ENCODE measurements around the gene TOPBP1.

Gene TOPBP1

DNA sequence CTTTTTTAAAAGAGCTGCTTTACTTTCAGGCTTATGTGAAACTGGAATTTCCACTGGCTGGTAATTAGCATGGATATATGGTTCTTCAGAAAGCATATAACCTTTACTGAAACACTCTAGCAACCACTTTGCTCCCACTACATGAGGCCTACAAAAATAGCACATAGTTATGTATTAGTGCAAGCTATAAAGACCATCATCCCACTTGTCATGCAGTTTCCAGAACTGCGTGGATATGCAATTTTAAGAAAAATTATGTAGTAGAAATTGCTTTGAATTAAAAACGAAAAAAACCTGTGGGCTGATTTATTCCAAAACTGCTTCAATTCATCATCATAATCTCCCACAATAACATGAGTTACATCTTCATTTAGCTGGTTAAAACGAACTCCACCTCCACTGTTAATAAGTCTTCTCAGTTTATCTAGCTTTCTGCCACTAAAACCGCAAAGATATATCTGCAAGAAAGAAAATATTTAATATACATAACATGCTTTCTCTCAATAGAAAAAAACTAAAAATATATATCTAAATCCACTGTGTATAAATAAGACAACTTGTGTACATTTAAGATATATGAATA is 12.2 kb downstream of the TOPBP1 start:
- Histone ChIP-seq H3K4me3 (ENCODE audit: low read depth, low read length) (no peak overlapping the region), H3K4me1 (no peaks in the 10 kb centered on the region), H3K9me3 (no peaks in the 10 kb centered on the region), H3K27me3 (no peaks in the 10 kb centered on the region), H3K36me3 (peaks cover 76% of the 10 kb centered on the region)
- no peak for DNase-seq
- TF ChIP-seq, protein P1, sequence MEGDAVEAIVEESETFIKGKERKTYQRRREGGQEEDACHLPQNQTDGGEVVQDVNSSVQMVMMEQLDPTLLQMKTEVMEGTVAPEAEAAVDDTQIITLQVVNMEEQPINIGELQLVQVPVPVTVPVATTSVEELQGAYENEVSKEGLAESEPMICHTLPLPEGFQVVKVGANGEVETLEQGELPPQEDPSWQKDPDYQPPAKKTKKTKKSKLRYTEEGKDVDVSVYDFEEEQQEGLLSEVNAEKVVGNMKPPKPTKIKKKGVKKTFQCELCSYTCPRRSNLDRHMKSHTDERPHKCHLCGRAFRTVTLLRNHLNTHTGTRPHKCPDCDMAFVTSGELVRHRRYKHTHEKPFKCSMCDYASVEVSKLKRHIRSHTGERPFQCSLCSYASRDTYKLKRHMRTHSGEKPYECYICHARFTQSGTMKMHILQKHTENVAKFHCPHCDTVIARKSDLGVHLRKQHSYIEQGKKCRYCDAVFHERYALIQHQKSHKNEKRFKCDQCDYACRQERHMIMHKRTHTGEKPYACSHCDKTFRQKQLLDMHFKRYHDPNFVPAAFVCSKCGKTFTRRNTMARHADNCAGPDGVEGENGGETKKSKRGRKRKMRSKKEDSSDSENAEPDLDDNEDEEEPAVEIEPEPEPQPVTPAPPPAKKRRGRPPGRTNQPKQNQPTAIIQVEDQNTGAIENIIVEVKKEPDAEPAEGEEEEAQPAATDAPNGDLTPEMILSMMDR (IDR thresholded peaks at IDR 0.05; ENCODE audit: low read depth, low read length): no peak

DNA sequence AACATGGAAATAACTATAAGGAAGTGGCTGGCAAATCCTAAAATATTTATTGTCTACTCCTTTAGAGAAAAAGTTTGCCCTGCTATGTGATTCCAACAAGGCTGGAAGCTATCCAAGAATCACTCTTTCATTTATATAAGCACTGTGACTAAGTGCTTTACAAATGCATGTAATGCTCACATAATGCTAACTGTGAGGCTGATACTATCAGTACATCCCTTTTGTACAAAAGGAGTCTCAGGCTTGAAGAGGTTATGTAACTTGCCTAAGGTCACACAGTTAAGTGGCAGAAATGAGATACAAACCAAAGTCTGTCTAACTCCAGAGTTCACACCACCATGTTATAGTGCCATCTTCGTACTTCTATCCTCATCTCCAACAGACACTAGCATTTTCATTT is 17.0 kb downstream of the TOPBP1 start:
- DNase-seq: no peak
- H3K4me3 ChIP-seq (ENCODE audit: low read depth, low read length): no peak overlapping the region
- H3K9me3 ChIP-seq: no peaks in the 10 kb centered on the region
- no peaks in the 10 kb centered on the region for H3K27me3 ChIP-seq
- no peaks in the 10 kb centered on the region for H3K4me1 ChIP-seq
- H3K36me3 ChIP-seq: peaks cover 81% of the 10 kb centered on the region
- TF ChIP-seq, protein P1 (IDR thresholded peaks at IDR 0.05; ENCODE audit: low read depth, low read length): no peak

DNA sequence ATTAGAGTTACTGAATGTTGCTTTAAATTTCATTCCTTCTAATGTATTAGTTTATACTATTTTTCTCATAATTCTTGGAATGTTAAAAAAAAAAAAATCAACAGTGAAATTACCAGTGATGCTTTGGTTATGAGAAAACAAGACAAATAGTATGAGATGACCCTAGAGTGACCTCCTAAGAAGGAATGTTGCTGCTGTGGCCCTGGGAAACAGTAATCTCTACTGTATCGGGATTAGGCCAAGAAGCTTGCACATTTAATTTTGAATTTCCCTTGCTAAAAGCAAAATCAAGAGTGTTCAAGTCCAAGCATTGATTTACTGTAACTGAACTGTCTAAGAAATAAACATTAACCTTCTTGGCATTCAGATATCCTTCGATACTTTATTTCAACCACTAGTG is 18.1 kb downstream of the TOPBP1 start:
- Histone ChIP-seq H3K4me3 (ENCODE audit: low read depth, low read length) (no peak overlapping the region), H3K36me3 (peaks cover 81% of the 10 kb centered on the region), H3K27me3 (no peaks in the 10 kb centered on the region), H3K4me1 (no peaks in the 10 kb centered on the region), H3K9me3 (no peaks in the 10 kb centered on the region)
- TF ChIP-seq, protein P1 (IDR thresholded peaks at IDR 0.05; ENCODE audit: low read depth, low read length): no peak
- DNase-seq: no peak

DNA sequence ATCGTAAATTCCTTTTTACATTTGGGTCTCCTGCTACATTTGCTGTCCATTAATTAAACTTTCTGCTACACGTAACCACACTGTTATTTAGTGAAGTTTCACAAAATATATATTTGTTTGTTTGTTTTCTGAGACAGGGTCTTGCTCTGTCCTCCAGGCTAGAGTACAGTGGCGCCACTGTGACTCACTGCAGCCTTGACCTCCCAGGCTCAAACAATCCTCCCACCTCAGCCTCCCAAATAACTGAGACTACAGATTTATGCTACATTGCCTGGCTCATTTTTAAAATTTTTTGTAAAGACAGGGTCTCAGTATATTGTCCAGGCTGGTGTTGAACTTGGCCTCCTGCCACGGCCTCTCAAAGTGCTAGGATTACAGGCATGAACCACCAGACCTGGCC is 20.5 kb downstream of the TOPBP1 start:
- no peak for DNase-seq
- TF ChIP-seq, protein P1 (IDR thresholded peaks at IDR 0.05; ENCODE audit: low read depth, low read length): no peak
- no peak overlapping the region for H3K4me3 ChIP-seq (ENCODE audit: low read depth, low read length)
- H3K9me3 ChIP-seq: no peaks in the 10 kb centered on the region
- no peaks in the 10 kb centered on the region for H3K4me1 ChIP-seq
- H3K27me3 ChIP-seq: no peaks in the 10 kb centered on the region
- peaks cover 89% of the 10 kb centered on the region for H3K36me3 ChIP-seq

DNA sequence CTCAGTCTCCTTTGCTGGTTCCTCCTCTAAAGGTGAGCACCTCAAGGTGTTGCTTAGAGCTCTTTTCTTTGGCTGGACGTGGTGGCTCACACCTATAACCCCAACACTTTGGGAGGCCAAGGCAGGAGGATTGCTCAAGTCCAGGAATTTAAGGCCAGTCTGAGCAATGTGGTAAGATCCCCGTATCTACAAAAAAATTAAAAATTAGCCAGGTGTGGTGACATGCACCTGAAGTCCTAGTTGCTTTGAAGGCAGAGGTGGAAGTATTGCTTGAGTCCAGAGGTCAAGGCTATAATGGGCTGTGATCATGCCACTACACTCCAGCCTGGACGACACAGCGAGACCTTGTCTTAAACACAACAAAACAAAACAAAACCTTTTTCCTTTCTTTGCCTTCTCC is 28.3 kb downstream of the TOPBP1 start:
- Histone ChIP-seq H3K27me3 (no peaks in the 10 kb centered on the region), H3K36me3 (peaks cover 66% of the 10 kb centered on the region), H3K9me3 (no peaks in the 10 kb centered on the region), H3K4me3 (ENCODE audit: low read depth, low read length) (no peak overlapping the region), H3K4me1 (no peaks in the 10 kb centered on the region)
- TF ChIP-seq, protein P1 (IDR thresholded peaks at IDR 0.05; ENCODE audit: low read depth, low read length): no peak
- no peak for DNase-seq

DNA sequence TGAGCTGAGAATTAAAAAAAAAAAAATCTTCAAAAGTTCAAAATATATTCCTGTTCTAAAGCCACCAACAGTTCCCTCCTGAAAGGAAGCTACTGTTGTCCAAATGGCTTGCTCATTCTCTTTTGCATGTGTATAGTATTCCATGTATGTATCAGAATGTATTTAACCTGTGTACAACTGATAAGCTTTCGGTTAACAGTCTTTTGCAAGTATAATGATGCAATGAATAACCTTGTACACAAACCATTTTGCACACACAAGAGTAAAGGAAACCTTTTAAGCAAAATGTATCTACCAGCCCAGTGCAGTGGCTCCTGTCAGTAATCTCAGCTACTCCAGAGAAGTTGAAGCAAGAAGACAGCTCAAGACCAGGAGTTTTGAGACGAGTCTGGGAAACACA is 32.6 kb downstream of the TOPBP1 start:
- TF ChIP-seq, protein P1 (IDR thresholded peaks at IDR 0.05; ENCODE audit: low read depth, low read length): no peak
- Histone ChIP-seq H3K4me1 (no peaks in the 10 kb centered on the region), H3K9me3 (no peaks in the 10 kb centered on the region), H3K4me3 (ENCODE audit: low read depth, low read length) (no peak overlapping the region), H3K36me3 (peaks cover 64% of the 10 kb centered on the region), H3K27me3 (no peaks in the 10 kb centered on the region)
- DNase-seq: no peak

All from BE2C (cell line).